ENCODE results near the gene GALK1.

- TF ChIP-seq CTCF (IDR thresholded peaks at IDR 0.05), result no peak
- no peak for TF ChIP-seq POLR2A (IDR thresholded peaks at IDR 0.05)
These were observed 2.9 kb upstream of the GALK1 start for GRCh38 chr17:75767881-75768280.
